Measurements from ENCODE around the gene SARS1. TPM values are rescaled to one million over a fixed set of nuclear protein-coding genes. Genes with fewer than 3 reads are reported as not detected.
"Not testable (repeated sequence)": the region's sequence is repeated elsewhere in the genome, so short reads cannot be mapped to it uniquely, and the experiment has no call there.

The SARS1 gene
- total and polyA plus RNA-seq, 4 donors = 57.5 to 132 (median 92.8) TPM

DNA sequence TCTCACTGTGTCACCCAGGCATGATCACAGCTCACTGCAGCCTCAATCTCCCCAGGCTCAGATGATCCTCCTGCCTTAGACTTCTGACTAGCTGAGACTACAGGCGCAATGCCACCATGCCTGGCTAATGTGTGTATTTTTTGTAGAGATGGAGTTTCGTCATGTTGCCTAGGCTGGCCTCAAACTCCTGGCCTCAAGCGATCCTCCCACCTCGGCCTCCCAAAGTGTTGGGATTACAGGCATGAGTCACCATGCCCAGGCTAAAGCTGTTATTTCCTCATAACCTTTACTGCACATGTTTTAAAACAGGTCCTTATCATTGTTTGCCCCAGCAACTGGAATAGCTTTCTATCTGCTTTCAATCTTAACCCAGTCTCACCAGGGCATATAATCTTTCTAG lies 2.9 kb downstream of the SARS1 start (continued):
- no peak for TF ChIP-seq CTCF (IDR thresholded peaks at IDR 0.05; ENCODE audit: low read depth, low read length, missing input control)

DNA sequence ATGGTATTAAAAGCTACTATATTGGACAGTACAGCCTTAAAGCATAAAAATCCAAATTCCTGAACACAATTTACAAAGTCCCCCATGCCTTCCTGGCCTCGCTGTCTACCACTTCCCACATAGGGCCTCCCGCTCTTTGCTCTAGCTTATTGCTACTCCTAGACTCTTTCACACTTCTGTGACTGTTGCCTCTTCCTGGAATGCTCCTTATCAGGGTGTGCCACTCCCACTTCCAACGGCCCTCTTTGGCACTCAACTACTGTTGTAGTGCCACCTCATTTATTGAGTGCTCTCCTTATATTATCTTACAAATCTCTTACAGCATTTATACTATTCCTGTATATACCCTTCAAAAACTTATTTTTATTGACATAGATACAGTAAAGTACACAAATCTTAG lies 4.8 kb downstream of the SARS1 start:
- 59% methylated on average over 3 of the region's 3 CpGs for WGBS
- no peak overlapping the region for H3K9ac ChIP-seq (ENCODE audit: low read depth in 1 of 2, low read length in 2 of 2)
- no peaks in the 10 kb centered on the region for H3K27me3 ChIP-seq (ENCODE audit: control insufficient read depth in 4 of 4, insufficient read depth in 4 of 4, low read length in 3 of 4)
- no peak for DNase-seq (ENCODE audit: low spot score)
- no peak for TF ChIP-seq RAD21 (IDR thresholded peaks at IDR 0.05)
- no peak for TF ChIP-seq REST (IDR thresholded peaks at IDR 0.05)
- no peak for TF ChIP-seq NR2F2 (IDR thresholded peaks at IDR 0.05)
- TF ChIP-seq, protein P1, sequence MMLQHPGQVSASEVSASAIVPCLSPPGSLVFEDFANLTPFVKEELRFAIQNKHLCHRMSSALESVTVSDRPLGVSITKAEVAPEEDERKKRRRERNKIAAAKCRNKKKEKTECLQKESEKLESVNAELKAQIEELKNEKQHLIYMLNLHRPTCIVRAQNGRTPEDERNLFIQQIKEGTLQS (IDR thresholded peaks at IDR 0.05) = no peak
- no peak for TF ChIP-seq FOXA2 (IDR thresholded peaks at IDR 0.05)
- no peak for TF ChIP-seq HNF4A (conservative IDR thresholded peaks at IDR 0.05)
- no peak for TF ChIP-seq JUND (IDR thresholded peaks at IDR 0.05)
- TF ChIP-seq, protein P2, sequence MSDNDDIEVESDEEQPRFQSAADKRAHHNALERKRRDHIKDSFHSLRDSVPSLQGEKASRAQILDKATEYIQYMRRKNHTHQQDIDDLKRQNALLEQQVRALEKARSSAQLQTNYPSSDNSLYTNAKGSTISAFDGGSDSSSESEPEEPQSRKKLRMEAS (IDR thresholded peaks at IDR 0.05) = no peak
- TF ChIP-seq HNF4G (IDR thresholded peaks at IDR 0.05) = no peak
- TF ChIP-seq ZBTB33 (IDR thresholded peaks at IDR 0.05) = no peak
- TF ChIP-seq SP1 (IDR thresholded peaks at IDR 0.05) = no peak
- no peak for TF ChIP-seq YY1 (IDR thresholded peaks at IDR 0.05)
- TF ChIP-seq CTCF (IDR thresholded peaks at IDR 0.05; ENCODE audit: low read depth, low read length, missing input control) = no peak
- TF ChIP-seq EGR1 (IDR thresholded peaks at IDR 0.05; ENCODE audit: low read depth in 2 of 2) = no peak
- no peak for TF ChIP-seq FOXA1 (IDR thresholded peaks at IDR 0.05)
- TF ChIP-seq TAF1 (conservative IDR thresholded peaks at IDR 0.05) = no peak
- no peak for TF ChIP-seq RXRA (IDR thresholded peaks at IDR 0.05)
- TF ChIP-seq GABPA (IDR thresholded peaks at IDR 0.05 in 1 of 2, conservative IDR thresholded peaks at IDR 0.05 in 1 of 2) = no peak
- no peak overlapping the region for H3K4me3 ChIP-seq (ENCODE audit: low read depth in 1 of 3, low read length in 3 of 3)
- peaks cover 0 to 3% (median 1%) of the 10 kb centered on the region in 4 donors for H3K36me3 ChIP-seq (ENCODE audit: control insufficient read depth in 4 of 4, insufficient read depth in 3 of 4, low read depth in 1 of 4, low read length in 3 of 4)
- no peak overlapping the region for H3K27ac ChIP-seq (ENCODE audit: low read depth in 1 of 2, low read length in 2 of 2)
- peaks cover 3 to 27% (median 23%) of the 10 kb centered on the region in 4 donors for H3K4me1 ChIP-seq (ENCODE audit: control insufficient read depth in 4 of 4, insufficient read depth in 4 of 4, low read length in 3 of 4)
- no peaks in the 10 kb centered on the region for H3K9me3 ChIP-seq (ENCODE audit: control insufficient read depth in 4 of 4, low read length in 3 of 4)

- 98% methylated on average over 9 of the region's 9 CpGs for WGBS
- H3K27me3 ChIP-seq (ENCODE audit: control insufficient read depth in 4 of 4, insufficient read depth in 4 of 4, low read length in 3 of 4); DNase-seq (ENCODE audit: low spot score); H3K4me3 ChIP-seq (ENCODE audit: low read depth in 1 of 3, low read length in 3 of 3); H3K27ac ChIP-seq (ENCODE audit: low read depth in 1 of 2, low read length in 2 of 2); H3K9ac ChIP-seq (ENCODE audit: low read depth in 1 of 2, low read length in 2 of 2); H3K4me1 ChIP-seq (ENCODE audit: control insufficient read depth in 4 of 4, insufficient read depth in 4 of 4, low read length in 3 of 4); H3K9me3 ChIP-seq (ENCODE audit: control insufficient read depth in 4 of 4, low read length in 3 of 4); H3K36me3 ChIP-seq (ENCODE audit: control insufficient read depth in 4 of 4, insufficient read depth in 3 of 4, low read depth in 1 of 4, low read length in 3 of 4): not testable (repeated sequence)
Observed at GRCh38 chr1:109221201-109221600, 7.5 kb downstream of the SARS1 start.
